ENCODE measurements around the gene NUB1.

NUB1 gene

DNA sequence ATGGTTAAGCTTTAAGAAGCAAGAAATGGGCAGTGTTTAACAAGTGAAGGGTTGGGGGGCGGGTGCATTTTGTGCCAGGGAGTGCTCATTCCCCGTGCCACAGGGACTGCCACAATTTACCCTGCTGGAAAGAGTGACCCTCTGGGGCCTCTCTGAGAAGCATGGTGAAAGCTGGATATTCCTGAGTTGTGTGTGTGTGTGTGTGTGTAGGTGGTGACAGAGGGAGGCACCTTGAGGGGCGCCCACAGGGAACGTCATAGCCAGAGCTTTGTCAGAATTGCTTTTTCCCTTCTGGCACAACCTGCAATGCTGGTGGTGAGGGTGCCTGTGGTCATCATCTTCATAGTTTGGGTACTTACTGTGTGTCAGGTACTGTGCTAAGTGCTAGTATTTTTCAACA, 70.7 kb downstream of the NUB1 start:
- no peak overlapping the region for H3K9ac ChIP-seq (ENCODE audit: insufficient read length, low read depth)
- no peak overlapping the region for H3K4me3 ChIP-seq (ENCODE audit: insufficient read length, low read depth)
- H3K27me3 ChIP-seq (ENCODE audit: insufficient read depth, insufficient read length) = peaks cover 4% of the 10 kb centered on the region
- peaks cover 7% of the 10 kb centered on the region for H3K4me1 ChIP-seq (ENCODE audit: insufficient read depth, insufficient read length)
- H3K36me3 ChIP-seq (ENCODE audit: insufficient read depth, insufficient read length, low read length) = peaks cover under 1% of the 10 kb centered on the region
- DNase-seq (ENCODE audit: low read depth, low spot score) = no peak
- no peak for TF ChIP-seq SUZ12 (IDR thresholded peaks at IDR 0.05; ENCODE audit: extremely low read depth, insufficient read depth, insufficient read length)
- TF ChIP-seq YY1 (IDR thresholded peaks at IDR 0.05; ENCODE audit: insufficient read depth, insufficient read length) = no peak
- TF ChIP-seq ZNF274 (IDR thresholded peaks at IDR 0.05; ENCODE audit: low read depth, low read length) = no peak
- no peaks in the 10 kb centered on the region for H3K9me3 ChIP-seq (ENCODE audit: insufficient read depth, low read length)

DNA sequence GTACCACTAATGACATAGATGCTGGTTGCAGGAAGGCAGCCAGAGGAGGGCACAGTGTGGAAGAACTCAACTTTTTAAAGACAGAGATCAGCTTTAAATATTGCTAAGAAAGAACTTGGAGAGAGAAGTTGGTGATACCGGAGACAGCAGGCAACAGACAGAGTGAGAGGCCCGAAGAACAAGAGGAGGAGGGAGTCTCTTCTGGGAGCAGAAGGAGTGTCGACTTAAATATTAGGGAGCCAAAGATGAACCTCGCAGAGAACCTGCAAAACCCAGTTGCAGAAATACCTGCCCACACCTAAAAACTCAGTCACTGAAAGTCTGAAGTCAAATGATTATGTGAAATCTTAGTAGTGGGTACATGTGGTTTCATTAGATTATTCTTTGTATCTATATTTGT, 71.6 kb downstream of the NUB1 start:
- no peak for DNase-seq (ENCODE audit: low read depth, low spot score)
- Histone ChIP-seq H3K4me1 (ENCODE audit: insufficient read depth, insufficient read length) (peaks cover 7% of the 10 kb centered on the region), H3K27me3 (ENCODE audit: insufficient read depth, insufficient read length) (peaks cover 4% of the 10 kb centered on the region), H3K4me3 (ENCODE audit: insufficient read length, low read depth) (no peak overlapping the region), H3K9ac (ENCODE audit: insufficient read length, low read depth) (no peak overlapping the region), H3K36me3 (ENCODE audit: insufficient read depth, insufficient read length, low read length) (no peaks in the 10 kb centered on the region), H3K9me3 (ENCODE audit: insufficient read depth, low read length) (no peaks in the 10 kb centered on the region)
- no peak for TF ChIP-seq SUZ12 (IDR thresholded peaks at IDR 0.05; ENCODE audit: extremely low read depth, insufficient read depth, insufficient read length)
- no peak for TF ChIP-seq ZNF274 (IDR thresholded peaks at IDR 0.05; ENCODE audit: low read depth, low read length)
- no peak for TF ChIP-seq YY1 (IDR thresholded peaks at IDR 0.05; ENCODE audit: insufficient read depth, insufficient read length)

DNA sequence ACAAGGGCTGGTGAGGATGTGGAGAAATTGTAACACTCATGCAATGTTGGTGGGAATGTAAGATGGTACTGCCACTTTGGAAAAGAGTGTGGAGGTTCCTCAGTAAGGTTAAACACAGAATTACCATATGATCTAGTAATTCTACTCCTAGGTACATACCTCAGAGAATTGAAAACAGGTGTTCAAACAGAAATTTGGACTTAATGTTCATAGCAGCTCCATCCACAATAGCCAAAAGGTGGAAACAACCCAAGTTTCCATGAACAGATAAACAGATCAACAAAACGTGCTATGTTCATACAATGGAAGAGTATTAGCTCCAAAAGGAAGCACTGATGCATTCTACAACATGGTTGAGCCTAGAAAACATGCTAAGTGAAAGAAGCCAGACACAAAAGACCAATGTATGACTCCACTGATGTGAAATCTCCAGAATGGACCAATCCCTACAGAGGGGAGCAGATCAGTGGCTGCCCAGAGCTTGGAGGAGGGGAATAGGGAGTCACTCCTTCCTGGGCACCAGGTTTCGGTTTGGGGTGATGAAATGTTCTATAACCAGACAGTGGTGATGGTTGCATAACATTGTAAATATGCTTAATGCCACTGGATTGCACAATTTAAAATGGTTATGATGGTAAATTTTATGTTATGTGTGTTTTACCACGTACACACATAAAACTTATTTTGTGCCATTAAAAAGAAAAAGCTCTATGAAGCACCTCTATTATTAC, 73.9 kb downstream of the NUB1 start:
- peaks cover 4% of the 10 kb centered on the region for H3K27me3 ChIP-seq (ENCODE audit: insufficient read depth, insufficient read length)
- TF ChIP-seq YY1 (IDR thresholded peaks at IDR 0.05; ENCODE audit: insufficient read depth, insufficient read length) = no peak
- no peak for TF ChIP-seq SUZ12 (IDR thresholded peaks at IDR 0.05; ENCODE audit: extremely low read depth, insufficient read depth, insufficient read length)
- no peak for TF ChIP-seq ZNF274 (IDR thresholded peaks at IDR 0.05; ENCODE audit: low read depth, low read length)
- H3K4me1 ChIP-seq (ENCODE audit: insufficient read depth, insufficient read length) = peaks cover 7% of the 10 kb centered on the region
- no peaks in the 10 kb centered on the region for H3K36me3 ChIP-seq (ENCODE audit: insufficient read depth, insufficient read length, low read length)
- H3K4me3 ChIP-seq (ENCODE audit: insufficient read length, low read depth) = no peak overlapping the region
- no peak for DNase-seq (ENCODE audit: low read depth, low spot score)
- peaks cover 11% of the 10 kb centered on the region for H3K9me3 ChIP-seq (ENCODE audit: insufficient read depth, low read length)
- H3K9ac ChIP-seq (ENCODE audit: insufficient read length, low read depth) = no peak overlapping the region

DNA sequence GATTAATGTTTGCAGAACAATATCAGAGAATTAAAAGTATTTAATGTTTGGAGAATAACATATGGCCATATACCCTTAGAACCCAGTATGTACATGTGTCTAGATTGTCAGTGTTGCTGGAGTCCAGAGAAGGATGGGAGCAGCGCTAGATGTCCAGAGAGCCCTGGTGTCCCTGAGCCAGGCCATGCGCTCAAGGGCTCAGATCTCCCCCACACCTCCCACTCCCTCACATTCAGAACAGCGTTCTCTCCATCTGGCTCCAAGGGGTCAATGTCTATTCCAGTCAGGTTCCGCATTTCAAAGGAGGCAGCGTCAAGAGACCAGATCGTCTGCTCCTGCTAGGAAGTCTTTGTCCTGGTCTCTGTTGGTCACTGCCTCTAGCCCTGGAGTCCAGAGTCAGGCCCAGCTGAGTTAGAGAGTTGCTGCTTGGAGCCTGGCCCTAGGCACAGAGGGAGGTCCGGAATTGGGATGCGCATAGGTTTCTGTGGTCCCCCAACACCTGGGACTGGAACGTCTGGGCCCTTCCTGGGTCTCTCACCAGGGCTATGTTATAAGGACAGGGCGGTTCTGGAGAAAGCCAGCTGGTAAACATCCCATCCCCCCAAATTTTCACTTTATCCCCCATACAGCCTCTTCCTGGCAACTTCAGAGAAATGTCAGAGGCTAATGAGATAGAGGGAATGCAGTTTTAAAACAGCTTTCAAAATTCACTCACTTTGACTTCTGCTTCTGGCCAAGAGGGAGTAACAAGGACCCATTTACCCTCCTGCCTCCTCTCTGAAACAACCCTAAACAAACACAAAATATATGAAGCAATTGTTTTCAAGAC, 74.7 kb downstream of the NUB1 start:
- Histone ChIP-seq H3K9ac (ENCODE audit: insufficient read length, low read depth) (peak overlapping the region; percentile 32), H3K36me3 (ENCODE audit: insufficient read depth, insufficient read length, low read length) (no peaks in the 10 kb centered on the region), H3K4me3 (ENCODE audit: insufficient read length, low read depth) (no peak overlapping the region), H3K9me3 (ENCODE audit: insufficient read depth, low read length) (peaks cover 14% of the 10 kb centered on the region), H3K27me3 (ENCODE audit: insufficient read depth, insufficient read length) (peaks cover 4% of the 10 kb centered on the region), H3K4me1 (ENCODE audit: insufficient read depth, insufficient read length) (peaks cover 6% of the 10 kb centered on the region)
- TF ChIP-seq ZNF274 (IDR thresholded peaks at IDR 0.05; ENCODE audit: low read depth, low read length) = no peak
- TF ChIP-seq SUZ12 (IDR thresholded peaks at IDR 0.05; ENCODE audit: extremely low read depth, insufficient read depth, insufficient read length) = no peak
- TF ChIP-seq YY1 (IDR thresholded peaks at IDR 0.05; ENCODE audit: insufficient read depth, insufficient read length) = no peak
- no peak for DNase-seq (ENCODE audit: low read depth, low spot score)

DNA sequence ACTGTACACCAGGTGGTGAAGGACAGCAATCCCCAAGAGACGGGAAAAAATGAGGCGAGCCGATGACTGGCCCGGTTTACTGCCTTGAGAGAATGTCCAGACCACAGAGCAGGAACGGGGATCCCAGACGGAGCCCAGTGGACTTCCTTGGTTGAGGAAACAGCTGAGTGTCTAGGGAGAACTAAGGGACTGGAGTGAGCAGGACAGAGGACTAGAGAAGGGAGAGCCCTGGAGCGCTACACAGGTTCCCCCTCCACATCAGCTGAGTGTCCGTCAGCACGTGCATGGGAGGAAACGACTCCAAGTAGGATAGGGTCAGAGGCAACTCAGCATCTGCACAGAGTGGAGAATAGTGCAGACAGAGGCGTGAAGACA, 75.3 kb downstream of the NUB1 start:
- Histone ChIP-seq H3K36me3 (ENCODE audit: insufficient read depth, insufficient read length, low read length) (no peaks in the 10 kb centered on the region), H3K9me3 (ENCODE audit: insufficient read depth, low read length) (peaks cover 18% of the 10 kb centered on the region), H3K9ac (ENCODE audit: insufficient read length, low read depth) (peak overlapping the region; percentile 32), H3K27me3 (ENCODE audit: insufficient read depth, insufficient read length) (peaks cover 4% of the 10 kb centered on the region), H3K4me1 (ENCODE audit: insufficient read depth, insufficient read length) (peaks cover 4% of the 10 kb centered on the region), H3K4me3 (ENCODE audit: insufficient read length, low read depth) (no peak overlapping the region)
- no peak for TF ChIP-seq SUZ12 (IDR thresholded peaks at IDR 0.05; ENCODE audit: extremely low read depth, insufficient read depth, insufficient read length)
- TF ChIP-seq ZNF274 (IDR thresholded peaks at IDR 0.05; ENCODE audit: low read depth, low read length) = no peak
- no peak for TF ChIP-seq YY1 (IDR thresholded peaks at IDR 0.05; ENCODE audit: insufficient read depth, insufficient read length)
- DNase-seq (ENCODE audit: low read depth, low spot score) = no peak

DNA sequence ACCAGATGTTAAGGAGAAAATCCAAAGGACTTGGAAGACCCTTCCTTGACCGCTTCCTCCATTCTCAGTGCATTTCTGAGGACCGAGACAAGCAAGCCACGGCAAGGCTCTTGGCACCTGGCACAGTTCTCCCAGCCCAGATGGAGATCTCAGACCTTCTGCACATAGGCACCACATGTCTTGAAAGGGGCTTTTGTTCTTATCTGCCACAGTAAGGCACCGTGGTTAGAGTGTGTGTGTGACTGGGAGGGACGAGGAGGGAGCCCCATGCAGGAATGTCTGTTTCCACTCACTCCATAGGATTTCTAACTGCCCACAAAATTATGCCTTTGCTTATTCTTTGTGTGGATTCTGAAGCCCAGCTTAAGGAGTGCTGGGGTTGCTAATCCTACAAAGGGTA, 78.5 kb downstream of the NUB1 start:
- no peak overlapping the region for H3K4me3 ChIP-seq (ENCODE audit: insufficient read length, low read depth)
- TF ChIP-seq SUZ12 (IDR thresholded peaks at IDR 0.05; ENCODE audit: extremely low read depth, insufficient read depth, insufficient read length) (no peak), YY1 (IDR thresholded peaks at IDR 0.05; ENCODE audit: insufficient read depth, insufficient read length) (no peak), ZNF274 (IDR thresholded peaks at IDR 0.05; ENCODE audit: low read depth, low read length) (no peak)
- H3K27me3 ChIP-seq (ENCODE audit: insufficient read depth, insufficient read length) = no peaks in the 10 kb centered on the region
- H3K9ac ChIP-seq (ENCODE audit: insufficient read length, low read depth) = no peak overlapping the region
- DNase-seq (ENCODE audit: low read depth, low spot score) = no peak
- no peaks in the 10 kb centered on the region for H3K36me3 ChIP-seq (ENCODE audit: insufficient read depth, insufficient read length, low read length)
- peaks cover 4% of the 10 kb centered on the region for H3K4me1 ChIP-seq (ENCODE audit: insufficient read depth, insufficient read length)
- H3K9me3 ChIP-seq (ENCODE audit: insufficient read depth, low read length) = peaks cover 27% of the 10 kb centered on the region

DNA sequence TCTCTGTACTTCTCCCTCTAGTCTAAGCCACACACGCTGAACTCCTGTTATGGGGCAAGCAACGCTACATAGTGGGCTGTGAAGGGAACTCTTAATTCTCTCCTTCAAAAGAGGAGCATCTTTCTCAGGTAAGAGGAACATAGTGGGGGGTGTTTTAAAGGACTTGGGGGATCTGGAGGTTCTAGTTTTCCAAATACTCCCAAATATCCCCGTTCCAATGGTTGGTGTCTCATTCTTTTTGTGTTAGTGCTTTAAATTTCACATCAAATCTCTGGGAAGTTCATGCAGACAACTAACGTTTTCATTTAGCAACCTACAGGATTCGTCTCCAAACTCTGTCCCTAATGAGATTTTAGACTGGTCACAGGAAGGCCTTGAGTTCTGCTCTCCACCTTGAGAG, 80.6 kb downstream of the NUB1 start:
- Histone ChIP-seq H3K9me3 (ENCODE audit: insufficient read depth, low read length) (peaks cover 27% of the 10 kb centered on the region), H3K27me3 (ENCODE audit: insufficient read depth, insufficient read length) (no peaks in the 10 kb centered on the region)
- no peak for TF ChIP-seq YY1 (IDR thresholded peaks at IDR 0.05; ENCODE audit: insufficient read depth, insufficient read length)
- TF ChIP-seq SUZ12 (IDR thresholded peaks at IDR 0.05; ENCODE audit: extremely low read depth, insufficient read depth, insufficient read length) = no peak
- TF ChIP-seq ZNF274 (IDR thresholded peaks at IDR 0.05; ENCODE audit: low read depth, low read length) = no peak

More for the DNA sequence above, 80.6 kb downstream of the NUB1 start:
- peaks cover 7% of the 10 kb centered on the region for H3K4me1 ChIP-seq (ENCODE audit: insufficient read depth, insufficient read length)
- no peak for DNase-seq (ENCODE audit: low read depth, low spot score)
- no peaks in the 10 kb centered on the region for H3K36me3 ChIP-seq (ENCODE audit: insufficient read depth, insufficient read length, low read length)
- no peak overlapping the region for H3K4me3 ChIP-seq (ENCODE audit: insufficient read length, low read depth)
- H3K9ac ChIP-seq (ENCODE audit: insufficient read length, low read depth) = no peak overlapping the region

All from NT2/D1 (cell line).